Mesenchymal stem cell (in vitro differentiated cells and primary cell): Measurements from ENCODE around the gene ULK3.

Source experiments
- DNase-seq: peaks from one replicate; pipeline ENCODE4 v3.0.0-alpha.2; 2013
- H2AFZ ChIP-seq: one replicate; pipeline ENCODE4 v1.6.1; 2013; ENCODE audit warnings: low read depth, mild to moderate bottlenecking, control low read depth, inconsistent platforms, low read length, moderate library complexity
- H2AK5ac ChIP-seq: 2 replicates; pipeline ENCODE4 v1.6.1; 2013; ENCODE audit warnings: low read length, moderate library complexity, mild to moderate bottlenecking, inconsistent platforms; ENCODE audit not compliant: severe bottlenecking
- H2BK120ac ChIP-seq: one replicate; pipeline ENCODE4 v1.6.1; 2013; ENCODE audit warnings: low read depth, mild to moderate bottlenecking, inconsistent platforms, low read length, moderate library complexity
- H2BK12ac ChIP-seq, 2 experiments: one replicate each; pipeline ENCODE4 v1.6.1; 2013; ENCODE audit warnings: inconsistent platforms in 2 of 2, low read length in 2 of 2, mild to moderate bottlenecking in 2 of 2, moderate library complexity in 2 of 2, control low read depth in 1 of 2
- H2BK15ac ChIP-seq: one replicate; pipeline ENCODE4 v1.6.1; 2013; ENCODE audit warnings: mild to moderate bottlenecking, low read depth, inconsistent platforms; ENCODE audit not compliant: poor library complexity, severe bottlenecking
- H2BK5ac ChIP-seq: 2 replicates; pipeline ENCODE4 v1.6.1; 2013; ENCODE audit warnings: low read depth, mild to moderate bottlenecking, low read length, control low read depth, inconsistent platforms; ENCODE audit not compliant: poor library complexity, severe bottlenecking
- H3K14ac ChIP-seq, 2 experiments: one replicate each; pipeline ENCODE4 v1.6.1; 2013; ENCODE audit warnings: inconsistent platforms in 2 of 2, low read length in 2 of 2, control low read depth in 1 of 2, mild to moderate bottlenecking in 1 of 2, moderate library complexity in 1 of 2
- H3K18ac ChIP-seq, 2 experiments: one replicate each; pipeline ENCODE4 v1.6.1; 2013; ENCODE audit warnings: inconsistent platforms in 2 of 2, low read length in 2 of 2, control low read depth in 1 of 2, low read depth in 1 of 2, mild to moderate bottlenecking in 1 of 2
- H3K23ac ChIP-seq, 2 experiments: one replicate each; pipeline ENCODE4 v1.6.1; 2013; ENCODE audit warnings: inconsistent platforms in 2 of 2, low read length in 2 of 2, mild to moderate bottlenecking in 2 of 2, moderate library complexity in 2 of 2, control low read depth in 1 of 2
- H3K27ac ChIP-seq: 2 replicates; pipeline ENCODE4 v1.5.1; 2013; ENCODE audit warnings: mild to moderate bottlenecking, moderate library complexity, low read length, control low read depth, inconsistent platforms; ENCODE audit not compliant: poor library complexity, severe bottlenecking
- H3K27me3 ChIP-seq, 2 experiments: 2 replicates each; pipeline versions ENCODE4 v1.6.1 to v1.7.0; 2013; ENCODE audit warnings: low read length in 2 of 2, mild to moderate bottlenecking in 2 of 2, moderate library complexity in 2 of 2, control low read depth in 1 of 2, inconsistent platforms in 1 of 2; ENCODE audit not compliant: control insufficient read depth in 1 of 2, insufficient read depth in 1 of 2
- H3K36me3 ChIP-seq, 2 experiments: 2 replicates each; pipeline versions ENCODE4 v1.6.1 to v1.7.0; 2013; ENCODE audit warnings: low read length in 2 of 2, control low read depth in 1 of 2, inconsistent platforms in 1 of 2, low read depth in 1 of 2, mild to moderate bottlenecking in 1 of 2; ENCODE audit not compliant: insufficient read depth in 2 of 2, control insufficient read depth in 1 of 2
- H3K4ac ChIP-seq, 2 experiments: one replicate each; pipeline ENCODE4 v1.6.1; 2013; ENCODE audit warnings: inconsistent platforms in 2 of 2, low read length in 2 of 2, mild to moderate bottlenecking in 2 of 2, moderate library complexity in 2 of 2, control low read depth in 1 of 2, low read depth in 1 of 2
- H3K4me1 ChIP-seq: 2 replicates; pipeline ENCODE4 v1.6.1; 2013; ENCODE audit warnings: low read depth, low read length, control low read depth; ENCODE audit not compliant: control insufficient read depth, insufficient read depth
- H3K4me2 ChIP-seq: 2 replicates; pipeline ENCODE4 v1.6.1; 2013; ENCODE audit warnings: low read length, mild to moderate bottlenecking, inconsistent platforms; ENCODE audit not compliant: poor library complexity, severe bottlenecking
- H3K4me3 ChIP-seq, 2 experiments: 2 replicates each; pipeline versions ENCODE4 v1.5.1 to v1.7.0; 2013; ENCODE audit warnings: low read length in 2 of 2, mild to moderate bottlenecking in 2 of 2, control low read depth in 1 of 2, low read depth in 1 of 2; ENCODE audit not compliant: insufficient read depth in 1 of 2
- H3K79me1 ChIP-seq: replicated peaks from 2 replicates; pipeline ENCODE4 v1.6.1; 2013; ENCODE audit warnings: mild to moderate bottlenecking, control low read depth, low read length, inconsistent platforms; ENCODE audit not compliant: poor library complexity, severe bottlenecking
- H3K9ac ChIP-seq: 2 replicates; pipeline ENCODE4 v1.7.0; 2013; ENCODE audit warnings: mild to moderate bottlenecking, low read length, moderate library complexity
- H3K9me3 ChIP-seq: 2 replicates; pipeline ENCODE4 v1.7.0; 2013; ENCODE audit warnings: mild to moderate bottlenecking, low read length; ENCODE audit not compliant: control insufficient read depth
- H4K8ac ChIP-seq: one replicate; pipeline ENCODE4 v1.6.1; 2013; ENCODE audit warnings: inconsistent platforms, mild to moderate bottlenecking, low read length, moderate library complexity
- H4K91ac ChIP-seq: one replicate; pipeline ENCODE4 v1.6.1; 2013; ENCODE audit warnings: mild to moderate bottlenecking, low read length, inconsistent platforms
- WGBS: methylation state at CpG from one replicate; pipeline ENCODE4 v1.1.7; 2013; ENCODE audit warnings: mixed read lengths; 5-methylcytosine and 5-hydroxymethylcytosine counted together

ULK3 gene

DNA sequence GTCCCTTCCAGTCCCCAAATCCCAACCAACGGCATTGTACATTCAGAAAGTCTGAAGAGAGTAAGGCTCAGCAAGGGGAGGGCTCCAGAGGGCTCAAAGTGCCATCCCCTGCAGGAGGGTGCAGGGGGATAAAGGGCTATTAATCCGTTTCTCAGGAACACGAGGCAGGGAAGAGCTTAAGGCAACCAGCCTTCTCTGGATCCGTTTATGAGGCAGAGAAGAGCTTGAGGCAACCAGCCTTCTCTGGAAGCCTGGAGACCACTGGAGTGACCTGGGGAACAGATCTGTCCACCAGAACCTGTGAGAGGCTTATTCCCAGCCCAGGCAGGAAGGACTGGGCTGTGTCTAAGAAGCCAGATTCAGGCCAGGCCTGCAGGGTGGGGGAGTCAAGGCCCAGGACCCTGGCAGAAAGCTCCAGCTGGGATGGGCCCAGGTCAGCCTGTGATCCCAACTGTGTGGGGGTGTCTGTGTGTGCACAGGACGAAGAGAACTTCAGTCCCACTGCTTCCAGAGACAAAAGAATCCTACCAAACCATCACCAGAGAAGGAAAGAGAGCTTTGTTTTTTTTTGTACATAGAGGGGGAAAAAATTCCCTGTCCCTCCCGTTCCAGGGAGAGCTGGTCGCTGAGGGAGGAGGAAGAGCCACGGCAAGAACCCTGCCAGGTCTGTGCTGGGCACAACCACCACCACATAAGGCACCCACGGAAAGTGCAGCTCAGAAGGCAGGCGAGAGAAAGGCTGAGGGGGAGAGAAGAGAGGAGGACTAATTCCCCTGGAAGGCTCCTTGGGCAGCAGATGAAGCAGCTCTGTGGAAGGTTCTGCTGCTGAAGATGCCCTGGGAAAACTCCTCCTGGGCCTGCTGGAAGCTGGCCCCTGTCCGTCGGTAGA is 1.6 kb upstream of the ULK3 start:
- 86% methylated on average over 11 of the region's 12 CpGs for WGBS
- Histone ChIP-seq H2BK120ac (no peak overlapping the region), H3K23ac (no peak overlapping the region), H2BK12ac (peak overlapping the region in 1 of 2 experiments; percentile 26), H2BK15ac (no peak overlapping the region), H3K4me1 (peaks cover 18% of the 10 kb centered on the region), H2AK5ac (no peak overlapping the region), H3K18ac (no peak overlapping the region), H3K79me1 (peaks cover 8% of the 10 kb centered on the region), H4K8ac (peak overlapping the region; percentile 72), H3K9me3 (no peaks in the 10 kb centered on the region), H3K4ac (peak overlapping the region; percentile 2 to 73), H3K4me3 (no peak overlapping the region), H4K91ac (peak overlapping the region; percentile 87), H3K4me2 (no peak overlapping the region), H3K27me3 (no peaks in the 10 kb centered on the region), H2AFZ (no peak overlapping the region), H3K36me3 (peaks cover 47 to 67% of the 10 kb centered on the region in 2 experiments), H3K9ac (no peak overlapping the region), H3K14ac (no peak overlapping the region), H2BK5ac (no peak overlapping the region), H3K27ac (no peak overlapping the region)
- no peak for DNase-seq

GRCh38 chr15:74843891-74844299 is 939 bp upstream of the ULK3 start:
- H2BK12ac ChIP-seq = peak overlapping the region in 1 of 2 experiments; percentile 17
- peak overlapping the region; percentile 62 for H2BK15ac ChIP-seq
- H3K27ac ChIP-seq = no peak overlapping the region
- peaks cover 50 to 71% of the 10 kb centered on the region in 2 experiments for H3K36me3 ChIP-seq
- no peak overlapping the region for H2BK5ac ChIP-seq
- H3K4me1 ChIP-seq = peaks cover 18% of the 10 kb centered on the region
- no peak for DNase-seq
- H3K4me2 ChIP-seq = no peak overlapping the region
- H3K9me3 ChIP-seq = no peaks in the 10 kb centered on the region
- peaks cover 8% of the 10 kb centered on the region for H3K79me1 ChIP-seq
- H3K14ac ChIP-seq = no peak overlapping the region
- peak overlapping the region; percentile 73 to 76 for H3K4ac ChIP-seq
- H3K9ac ChIP-seq = peak overlapping the region; percentile 97
- H3K18ac ChIP-seq = peak overlapping the region; percentile 10 to 18
- H2AFZ ChIP-seq = no peak overlapping the region
- H2AK5ac ChIP-seq = peak overlapping the region; percentile 4
- 93% methylated on average over 8 of the region's 12 CpGs for WGBS
- peak overlapping the region; percentile 72 for H4K8ac ChIP-seq
- H3K4me3 ChIP-seq = peak overlapping the region in 1 of 2 experiments; percentile 94
- no peaks in the 10 kb centered on the region for H3K27me3 ChIP-seq
- no peak overlapping the region for H2BK120ac ChIP-seq
- H4K91ac ChIP-seq = peak overlapping the region; percentile 87
- H3K23ac ChIP-seq = no peak overlapping the region

- H3K9me3 ChIP-seq = no peaks in the 10 kb centered on the region
- peaks cover 49 to 71% of the 10 kb centered on the region in 2 experiments for H3K36me3 ChIP-seq
- peak overlapping the region; percentile 49 to 94 for H3K4me3 ChIP-seq
- no peaks in the 10 kb centered on the region for H3K27me3 ChIP-seq
- H2AFZ ChIP-seq = no peak overlapping the region
- H3K4me1 ChIP-seq = peaks cover 18% of the 10 kb centered on the region
- peak overlapping the region; percentile 73 to 80 for H3K18ac ChIP-seq
- H2BK5ac ChIP-seq = no peak overlapping the region
- H2BK120ac ChIP-seq = peak overlapping the region; percentile 69
- peak overlapping the region; percentile 97 for H3K9ac ChIP-seq
- H3K79me1 ChIP-seq = peaks cover 8% of the 10 kb centered on the region
- H4K91ac ChIP-seq = peak overlapping the region; percentile 52
- peak overlapping the region; percentile 46 for H3K27ac ChIP-seq
- no peak overlapping the region for H2BK12ac ChIP-seq
- peak overlapping the region; percentile 73 to 76 for H3K4ac ChIP-seq
- no peak overlapping the region for H3K23ac ChIP-seq
- peak overlapping the region in 1 of 2 experiments; percentile 45 for H3K14ac ChIP-seq
- 15% methylated on average over 12 of the region's 18 CpGs for WGBS
- peak overlapping the region; percentile 74 for H3K4me2 ChIP-seq
- H2AK5ac ChIP-seq = no peak overlapping the region
- peak overlapping the region; percentile 66 for H4K8ac ChIP-seq
- DNase-seq = no peak
- H2BK15ac ChIP-seq = no peak overlapping the region
Measured at GRCh38 chr15:74843445-74843828, 481 bp upstream of the ULK3 start.

- 84% methylated on average over 13 of the region's 14 CpGs for WGBS
- peak overlapping the region in 1 of 2 experiments; percentile 76 for H3K18ac ChIP-seq
- H2BK5ac ChIP-seq = no peak overlapping the region
- peak overlapping the region in 1 of 2 experiments; percentile 94 for H3K4me3 ChIP-seq
- H3K36me3 ChIP-seq = peaks cover 41 to 60% of the 10 kb centered on the region in 2 experiments
- no peak overlapping the region for H4K8ac ChIP-seq
- no peaks in the 10 kb centered on the region for H3K9me3 ChIP-seq
- H3K23ac ChIP-seq = no peak overlapping the region
- H3K4ac ChIP-seq = no peak overlapping the region
- no peak overlapping the region for H3K4me2 ChIP-seq
- peaks cover 8% of the 10 kb centered on the region for H3K79me1 ChIP-seq
- H2BK120ac ChIP-seq = no peak overlapping the region
- peaks cover 11% of the 10 kb centered on the region for H3K4me1 ChIP-seq
- no peak overlapping the region for H4K91ac ChIP-seq
- no peak overlapping the region for H2AK5ac ChIP-seq
- no peak overlapping the region for H2BK12ac ChIP-seq
- no peak overlapping the region for H3K27ac ChIP-seq
- H3K14ac ChIP-seq = peak overlapping the region in 1 of 2 experiments; percentile 53
- no peak overlapping the region for H2AFZ ChIP-seq
- no peaks in the 10 kb centered on the region for H3K27me3 ChIP-seq
- H3K9ac ChIP-seq = peak overlapping the region; percentile 93
- DNase-seq = no peak
- no peak overlapping the region for H2BK15ac ChIP-seq
Measured at GRCh38 chr15:74841891-74842373, 1.0 kb downstream of the ULK3 start.
